GM18951 (cell line): ENCODE data around the gene LONP2.
"Not testable (repeated sequence)": the region's sequence is repeated elsewhere in the genome, so short reads cannot be mapped to it uniquely, and the experiment has no call there.

Source experiments
- POLR2A ChIP-seq: IDR thresholded peaks from 4 replicates; pipeline ENCODE4 v1.6.1; 2011; ENCODE audit warnings: mild to moderate bottlenecking; ENCODE audit not compliant: insufficient read length, insufficient read depth; ENCODE audit errors: extremely low read depth
- in situ Hi-C: fragments of 300-500 bp; cut with MboI; formaldehyde crosslinking; loops from one replicate; pipeline ENCODE4 v1.12.0; 2022; ENCODE audit warnings: low sequenced_read_pairs, mixed read lengths, inconsistent platforms; ENCODE audit not compliant: unreplicated experiment

Gene LONP2

DNA sequence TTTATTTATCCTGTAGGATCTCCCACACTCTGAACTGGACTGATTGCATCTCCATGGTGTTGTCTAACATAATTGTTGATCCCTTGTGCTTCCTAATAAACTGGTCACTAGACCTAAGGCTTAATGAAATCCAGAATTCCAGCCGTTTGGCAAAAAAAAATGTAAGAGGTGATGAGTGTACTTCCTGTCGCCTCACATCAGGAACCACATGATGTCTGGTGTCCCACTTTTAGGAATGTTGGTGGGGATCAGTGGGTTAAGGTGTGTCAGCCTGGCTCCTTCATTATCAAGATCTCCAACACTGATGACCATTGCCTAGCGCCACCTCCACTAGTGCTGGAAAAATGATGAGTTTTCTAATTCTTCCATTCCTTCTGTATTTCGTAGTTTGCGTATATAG is 18.6 kb upstream of the LONP2 start:
- TF ChIP-seq POLR2A = no peak

DNA sequence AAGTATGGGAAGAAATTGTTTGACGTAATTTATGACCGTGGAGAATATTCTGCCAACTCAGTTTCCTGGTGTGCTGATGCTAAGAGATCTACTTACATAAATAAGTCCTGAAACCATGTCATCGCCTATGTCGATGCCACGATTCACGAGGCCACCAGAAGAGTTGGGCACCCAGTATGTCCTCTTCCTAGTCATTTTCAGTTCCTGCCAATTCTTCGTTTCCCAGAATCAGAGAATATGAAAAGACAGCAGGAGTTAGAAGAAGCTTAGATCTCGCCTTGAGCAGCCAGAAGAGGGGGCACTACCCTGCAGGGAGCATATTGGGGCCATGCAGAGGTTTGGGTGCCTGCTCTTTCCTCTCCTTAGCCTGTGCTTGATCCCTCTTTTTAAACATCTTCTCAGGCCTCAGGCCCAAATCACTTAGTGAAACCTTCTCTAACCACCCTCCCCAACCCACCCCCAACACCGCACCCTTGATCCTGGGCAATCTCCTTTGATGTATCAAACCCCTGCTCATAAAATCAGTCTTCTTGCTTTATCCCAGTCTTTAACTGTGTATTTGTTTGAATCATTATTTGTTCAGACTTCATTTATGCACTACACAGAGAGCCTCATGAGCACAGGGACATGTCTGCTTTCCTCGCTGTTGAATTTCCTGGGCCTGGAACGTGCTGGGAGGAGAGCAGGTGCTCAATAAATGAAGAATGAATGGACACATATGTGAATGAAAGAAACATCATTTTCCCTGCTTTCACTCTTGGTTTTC is 12.2 kb upstream of the LONP2 start:
- in situ Hi-C loops = loop anchor here (5.0 kb wide), 1 partner anchor 395 kb away; no protein-coding TSS in a partner anchor

More for the DNA sequence above, 18.6 kb upstream of the LONP2 start:
- in situ Hi-C loops = no loop called here

GRCh38 chr16:48232493-48233040 is 11.5 kb upstream of the LONP2 start:
- no peak for TF ChIP-seq POLR2A
- in situ Hi-C loops = loop anchor here (5.0 kb wide), 1 partner anchor 395 kb away; no protein-coding TSS in a partner anchor

More for the DNA sequence above, 12.2 kb upstream of the LONP2 start:
- TF ChIP-seq POLR2A = no peak

- in situ Hi-C loops = loop anchor here (5.0 kb wide), 1 partner anchor 393 kb away; no protein-coding TSS in a partner anchor
- TF ChIP-seq POLR2A = no peak
These were observed 9.5 kb upstream of the LONP2 start for GRCh38 chr16:48234630-48235029.

DNA sequence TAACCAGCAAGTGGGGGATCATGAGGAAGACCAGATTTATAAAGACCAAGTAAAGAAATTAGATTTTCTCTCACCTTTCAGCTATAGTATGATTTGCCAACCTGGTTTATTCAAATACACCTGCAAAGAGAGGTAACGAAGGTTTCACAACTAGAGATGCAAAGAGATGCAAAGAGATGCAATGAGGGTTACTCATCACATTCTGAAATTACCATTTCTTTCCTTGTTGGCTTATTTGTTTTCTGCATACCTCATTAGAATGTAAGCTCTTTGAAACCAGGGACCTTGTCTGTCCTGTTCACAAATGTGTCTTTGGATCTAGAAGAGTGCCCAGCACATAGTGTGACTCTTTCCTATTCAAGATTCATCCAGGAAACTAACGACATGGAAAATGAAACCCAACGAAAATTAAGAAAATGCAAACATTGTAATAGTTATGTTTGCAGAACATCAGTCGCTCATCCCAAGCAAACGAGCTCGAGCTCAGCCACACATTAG is 9.0 kb upstream of the LONP2 start:
- TF ChIP-seq POLR2A = no peak
- in situ Hi-C loops = no loop called here

DNA sequence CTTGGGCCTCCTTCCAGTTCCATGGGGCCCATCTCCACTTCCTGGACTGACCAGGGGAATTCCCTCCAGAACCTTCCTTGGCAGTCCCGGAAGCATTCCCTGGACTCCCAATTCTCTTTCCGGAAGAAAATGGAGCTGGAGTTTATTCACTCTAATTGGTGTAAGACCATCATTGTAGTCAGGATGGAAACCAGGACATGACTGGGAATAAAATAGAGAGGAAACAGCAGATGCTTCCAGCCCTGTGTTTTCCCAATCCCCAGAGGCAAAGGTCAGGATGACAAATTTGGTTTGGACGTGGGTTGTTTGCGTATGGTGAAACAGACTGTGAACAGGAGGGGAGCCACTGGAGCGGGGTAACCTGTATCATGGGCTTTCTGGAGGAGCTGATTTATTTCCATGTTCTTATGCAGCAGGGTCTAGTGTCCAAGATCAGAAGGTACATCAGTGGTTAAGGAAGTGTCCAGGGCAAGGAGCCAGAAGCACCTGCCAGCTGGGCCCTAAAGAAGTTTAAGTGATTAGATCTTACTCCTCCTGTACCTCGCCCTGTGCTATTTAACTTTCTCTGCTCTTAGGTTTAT is 8.5 kb upstream of the LONP2 start:
- no peak for TF ChIP-seq POLR2A
- in situ Hi-C loops = no loop called here

- in situ Hi-C loops = no loop called here
- no peak for TF ChIP-seq POLR2A
These were observed 7.8 kb upstream of the LONP2 start for GRCh38 chr16:48236286-48236685.

DNA sequence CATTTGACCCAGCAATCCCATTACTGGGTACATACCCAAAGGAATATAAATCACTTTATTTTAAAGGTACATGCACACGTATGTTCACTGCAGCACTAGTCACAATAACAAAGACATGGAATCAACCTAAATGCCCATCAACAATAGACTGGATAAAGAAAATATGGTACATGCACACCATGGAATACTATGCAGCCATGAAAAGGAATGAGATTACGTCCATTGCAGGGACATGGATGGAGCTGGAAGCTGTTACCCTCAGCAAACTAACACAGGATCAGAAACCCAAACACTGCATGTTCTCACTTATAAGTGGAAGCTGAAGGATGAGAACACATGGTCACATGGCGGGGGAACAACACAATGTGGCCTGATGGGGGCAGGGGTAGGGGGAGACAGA is 4.0 kb upstream of the LONP2 start:
- in situ Hi-C loops = not testable (repeated sequence)

- no peak for TF ChIP-seq POLR2A
- in situ Hi-C loops = no loop called here
These were observed 729 bp downstream of the LONP2 start for GRCh38 chr16:48244863-48245195.

DNA sequence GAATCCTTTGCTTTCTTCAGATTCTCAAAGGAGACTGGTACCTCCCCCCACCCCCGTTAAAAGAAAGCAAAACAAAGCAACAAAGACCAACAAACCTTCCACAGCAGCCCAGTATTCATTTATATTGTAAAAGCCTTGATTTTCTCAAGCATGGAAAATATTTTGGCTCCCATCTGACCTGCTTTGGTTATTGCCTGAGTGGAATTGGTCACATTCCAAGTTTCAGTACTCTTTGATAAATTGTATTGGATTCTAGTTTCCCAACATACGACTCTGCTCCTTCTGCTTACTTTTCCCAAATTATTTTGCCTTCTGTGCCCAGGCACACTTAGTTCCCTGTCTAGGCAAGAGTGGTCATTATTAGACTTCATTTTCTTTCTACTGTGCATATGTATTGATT is 2.0 kb downstream of the LONP2 start:
- no peak for TF ChIP-seq POLR2A
- in situ Hi-C loops = no loop called here

DNA sequence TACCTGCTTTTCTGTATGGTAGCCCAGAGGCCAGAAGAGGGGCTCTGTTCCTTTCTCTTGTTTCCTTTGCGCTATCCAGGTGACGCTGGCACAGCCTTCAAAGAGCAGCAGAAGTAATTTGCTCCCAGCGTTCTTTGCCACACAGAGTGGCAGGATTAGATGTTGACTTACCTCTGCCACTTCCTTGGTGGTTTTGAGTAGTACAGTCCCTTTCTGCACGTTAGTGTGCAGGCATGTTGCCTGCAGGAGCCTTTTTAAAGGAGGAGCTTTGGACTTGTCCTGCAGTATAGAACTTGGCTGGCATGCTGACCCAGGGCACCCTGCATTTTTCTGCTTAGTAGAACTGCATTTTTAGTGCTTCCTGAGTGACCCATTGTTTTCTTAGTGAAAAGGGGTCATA is 3.2 kb downstream of the LONP2 start, which contains the start of gene ABCC11:
TSS of gene ABCC11 (minus strand) at position 229 of the 400 bp plus-strand sequence. CDS start 15,618 bp downstream, outside the sequence.
- no peak for TF ChIP-seq POLR2A
- in situ Hi-C loops = no loop called here

- no peak for TF ChIP-seq POLR2A
- in situ Hi-C loops = no loop called here
These were observed 6.6 kb downstream of the LONP2 start for GRCh38 chr16:48250520-48251278.

DNA sequence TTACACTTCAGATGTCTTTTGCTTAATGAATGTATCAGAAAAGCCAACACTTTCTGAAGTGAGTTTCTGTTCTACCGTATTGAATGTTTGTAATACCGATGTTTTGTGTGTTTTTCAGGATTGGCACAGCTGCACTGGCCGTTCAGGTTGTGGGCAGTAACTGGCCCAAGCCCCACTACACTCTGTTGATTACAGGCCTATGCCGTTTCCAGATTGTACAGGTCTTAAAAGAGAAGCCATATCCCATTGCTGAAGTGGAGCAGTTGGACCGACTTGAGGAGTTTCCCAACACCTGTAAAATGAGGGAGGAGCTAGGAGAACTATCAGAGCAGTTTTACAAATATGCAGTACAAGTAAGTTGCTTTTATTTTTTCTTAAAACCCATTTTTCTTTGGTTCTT is 7.9 kb downstream of the LONP2 start:
- no peak for TF ChIP-seq POLR2A
- in situ Hi-C loops = no loop called here
